MM.1S (cell line): ENCODE measurements around the gene ACER3.

Experiments used
- CTCF ChIP-seq: fragments of 300-600 bp; sonication (generic); IDR thresholded peaks from 2 replicates; pipeline ENCODE4 v1.5.1; 2016; ENCODE audit warnings: antibody characterized with exemption, low read length, mixed read lengths
- EZH2 ChIP-seq: fragments of 300-600 bp; sonication (generic); optimal IDR thresholded peaks from 2 replicates; pipeline ENCODE3; 2017; ENCODE audit warnings: low read depth, mild to moderate bottlenecking, antibody characterized with exemption, low read length, mixed read lengths
- EZH2phosphoT487 ChIP-seq: fragments of 300-600 bp; sonication (generic); IDR thresholded peaks from 2 replicates; pipeline ENCODE4 v1.6.1; 2018; ENCODE audit warnings: antibody characterized with exemption, low read length

- TF ChIP-seq CTCF (no peak), EZH2 (no peak), EZH2phosphoT487 (no peak)
Measured at GRCh38 chr11:77036398-77036797, 175.7 kb downstream of the ACER3 start.
